Measurements from ENCODE around the gene NPR2. TPM values are rescaled to one million over a fixed set of nuclear protein-coding genes. Genes with fewer than 3 reads are reported as not detected.
A peak's percentile ranks its signal among the peaks of the same experiment; 100 is the strongest.

NPR2 gene
- total and polyA plus RNA-seq, 2 of the 13 experiments (the other 11 are each of a cell fraction or from before 2014, with no cell fraction given), result 7.4 to 9.4 TPM

DNA sequence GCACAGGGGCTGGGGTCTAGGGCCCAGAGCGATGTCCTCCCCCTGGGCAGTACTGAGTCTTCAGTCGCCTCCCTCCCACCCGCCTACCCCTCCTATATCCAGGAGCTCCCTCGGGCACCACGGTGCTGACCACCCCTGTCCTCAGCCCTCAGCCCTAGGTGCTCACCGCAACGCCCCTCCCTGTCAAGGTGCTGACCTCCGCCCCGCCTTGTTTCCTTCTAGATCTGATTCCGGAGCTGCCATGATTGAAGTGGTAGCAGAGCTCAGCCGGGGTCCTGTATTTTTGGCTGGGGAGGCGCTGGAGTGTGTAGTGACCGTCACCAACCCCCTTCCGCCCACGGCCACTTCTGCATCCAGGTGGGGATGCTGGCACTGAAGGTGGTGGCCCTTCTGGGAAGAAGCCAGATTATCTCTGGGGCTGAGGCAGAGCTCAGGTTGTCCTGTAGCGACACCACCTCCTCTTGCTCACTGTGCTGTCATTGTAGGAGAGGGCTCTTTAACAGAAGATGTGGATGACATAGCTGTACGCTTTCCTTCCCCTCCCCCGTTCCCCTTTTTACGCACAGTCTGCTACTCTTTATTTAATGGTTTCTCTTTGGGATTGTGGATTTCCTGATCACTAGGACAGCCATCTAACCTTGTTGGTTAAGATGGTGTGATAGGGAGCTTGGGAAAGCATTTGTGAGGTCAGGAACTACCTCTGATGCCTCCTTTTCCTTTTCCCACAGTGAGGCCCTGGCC is 41.7 kb upstream of the NPR2 start (continued):
- TF ChIP-seq PAXIP1 (CRISPR knock-in tag; conservative IDR thresholded peaks at IDR 0.05), result no peak
- TF ChIP-seq ZFP62 (CRISPR knock-in tag; IDR thresholded peaks at IDR 0.05), result no peak
- TF ChIP-seq PRPF4 (IDR thresholded peaks at IDR 0.05; ENCODE audit: low read depth, low read length, poor library complexity, severe bottlenecking), result no peak
- TF ChIP-seq, protein P1, sequence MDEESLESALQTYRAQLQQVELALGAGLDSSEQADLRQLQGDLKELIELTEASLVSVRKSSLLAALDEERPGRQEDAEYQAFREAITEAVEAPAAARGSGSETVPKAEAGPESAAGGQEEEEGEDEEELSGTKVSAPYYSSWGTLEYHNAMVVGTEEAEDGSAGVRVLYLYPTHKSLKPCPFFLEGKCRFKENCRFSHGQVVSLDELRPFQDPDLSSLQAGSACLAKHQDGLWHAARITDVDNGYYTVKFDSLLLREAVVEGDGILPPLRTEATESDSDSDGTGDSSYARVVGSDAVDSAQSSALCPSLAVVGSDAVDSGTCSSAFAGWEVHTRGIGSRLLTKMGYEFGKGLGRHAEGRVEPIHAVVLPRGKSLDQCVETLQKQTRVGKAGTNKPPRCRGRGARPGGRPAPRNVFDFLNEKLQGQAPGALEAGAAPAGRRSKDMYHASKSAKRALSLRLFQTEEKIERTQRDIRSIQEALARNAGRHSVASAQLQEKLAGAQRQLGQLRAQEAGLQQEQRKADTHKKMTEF (CRISPR knock-in tag; IDR thresholded peaks at IDR 0.05), result no peak
- no peak for TF ChIP-seq ZNF24 (IDR thresholded peaks at IDR 0.05)
- no peak for TF ChIP-seq ZNF382 (CRISPR knock-in tag; IDR thresholded peaks at IDR 0.05; ENCODE audit: borderline replicate concordance)
- peak; percentile 28; the same call in 1 of the 2 replicates for TF ChIP-seq ZNF281 (CRISPR knock-in tag; IDR thresholded peaks at IDR 0.05; ENCODE audit: borderline replicate concordance)
- TF ChIP-seq ZNF557 (CRISPR knock-in tag; IDR thresholded peaks at IDR 0.05), result no peak
- no peak for TF ChIP-seq AKAP8 (CRISPR knock-in tag; IDR thresholded peaks at IDR 0.05)
- TF ChIP-seq ZNF850 (CRISPR knock-in tag; conservative IDR thresholded peaks at IDR 0.05), result no peak
- no peak for TF ChIP-seq GPBP1L1 (CRISPR knock-in tag; IDR thresholded peaks at IDR 0.05)
- no peak for TF ChIP-seq RFX1 (IDR thresholded peaks at IDR 0.05)
- TF ChIP-seq, protein P2, sequence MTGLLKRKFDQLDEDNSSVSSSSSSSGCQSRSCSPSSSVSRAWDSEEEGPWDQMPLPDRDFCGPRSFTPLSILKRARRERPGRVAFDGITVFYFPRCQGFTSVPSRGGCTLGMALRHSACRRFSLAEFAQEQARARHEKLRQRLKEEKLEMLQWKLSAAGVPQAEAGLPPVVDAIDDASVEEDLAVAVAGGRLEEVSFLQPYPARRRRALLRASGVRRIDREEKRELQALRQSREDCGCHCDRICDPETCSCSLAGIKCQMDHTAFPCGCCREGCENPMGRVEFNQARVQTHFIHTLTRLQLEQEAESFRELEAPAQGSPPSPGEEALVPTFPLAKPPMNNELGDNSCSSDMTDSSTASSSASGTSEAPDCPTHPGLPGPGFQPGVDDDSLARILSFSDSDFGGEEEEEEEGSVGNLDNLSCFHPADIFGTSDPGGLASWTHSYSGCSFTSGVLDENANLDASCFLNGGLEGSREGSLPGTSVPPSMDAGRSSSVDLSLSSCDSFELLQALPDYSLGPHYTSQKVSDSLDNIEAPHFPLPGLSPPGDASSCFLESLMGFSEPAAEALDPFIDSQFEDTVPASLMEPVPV (CRISPR knock-in tag; IDR thresholded peaks at IDR 0.05), result no peak
- TF ChIP-seq HNF4G (IDR thresholded peaks at IDR 0.05; ENCODE audit: borderline replicate concordance, low read depth, low read length), result no peak
- no peak for TF ChIP-seq HNF4G (CRISPR knock-in tag; IDR thresholded peaks at IDR 0.05; ENCODE audit: borderline replicate concordance, low read depth)
- TF ChIP-seq POLR2A (IDR thresholded peaks at IDR 0.05; ENCODE audit: insufficient read depth in 1 of 2, low read depth in 2 of 2, low read length in 2 of 2), result no peak
